GM21447 (cell line): ENCODE measurements around the gene TMEM82.
"Not testable (repeated sequence)": the region's sequence is repeated elsewhere in the genome, so short reads cannot be mapped to it uniquely, and the experiment has no call there.

ENCODE experiments used
- ATAC-seq: cut with Tn5 transposase; IDR thresholded peaks from one replicate; pipeline ENCODE4 v1.9.1; 2021; ENCODE audit not compliant: unreplicated experiment

The TMEM82 gene

GRCh38 chr1:15742339-15742801 lies at the start of gene TMEM82:
TMEM82 (plus strand) TSS chr1:15742499; CDS start chr1:15742560, 61 bp downstream.
- no peak for ATAC-seq

GRCh38 chr1:15693371-15693770 lies 48.9 kb upstream of the TMEM82 start:
- ATAC-seq = no peak

DNA sequence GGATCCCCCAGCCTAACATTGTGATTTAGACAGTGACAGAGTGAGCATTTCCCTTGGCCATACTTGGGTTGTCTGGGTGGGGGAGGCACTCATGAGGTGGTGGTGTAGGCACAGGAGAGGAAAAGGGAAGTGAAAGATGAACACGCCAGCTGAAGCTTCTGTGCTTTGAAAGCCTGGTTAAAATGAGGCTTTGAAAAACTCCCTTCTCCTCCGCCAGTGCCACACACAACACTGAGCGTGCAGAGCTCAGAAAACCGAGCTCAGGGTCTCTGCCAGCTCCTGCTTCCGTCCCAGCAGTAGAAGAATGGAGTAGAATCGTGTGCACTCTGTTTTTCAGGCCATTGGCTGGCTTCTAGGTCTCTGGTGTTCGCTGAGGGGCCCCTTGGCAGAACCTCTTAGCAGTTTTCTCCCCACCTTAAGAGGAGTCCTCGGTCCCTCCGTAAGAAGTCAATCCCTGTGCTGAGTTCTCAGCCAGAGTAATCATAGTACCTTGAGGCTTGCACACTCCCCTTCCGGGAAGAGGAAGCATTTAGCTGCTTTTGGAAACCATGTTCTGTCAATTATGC lies 45.3 kb upstream of the TMEM82 start:
- peak; percentile 89 for ATAC-seq

DNA sequence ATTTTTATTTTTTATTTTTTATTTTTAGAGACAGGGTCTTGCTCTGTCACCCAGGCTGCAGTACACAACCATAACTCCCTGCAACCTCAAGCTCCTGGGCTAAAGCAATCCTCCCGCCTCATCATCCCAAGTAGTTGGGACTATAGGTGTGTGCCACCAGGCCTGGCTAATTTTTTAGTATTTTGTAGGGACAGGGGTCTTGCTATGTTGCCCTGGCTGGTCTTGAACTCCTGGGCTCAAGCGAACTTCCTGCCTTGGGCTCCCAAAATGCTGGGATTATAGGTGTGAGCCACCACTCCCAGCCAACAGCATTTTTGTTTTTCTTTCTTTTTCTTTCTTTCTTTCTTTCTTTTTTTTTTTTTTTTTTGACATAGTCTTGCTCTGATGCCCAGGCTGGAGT lies 44.1 kb upstream of the TMEM82 start:
- ATAC-seq = no peak

GRCh38 chr1:15699321-15699720 lies 43.0 kb upstream of the TMEM82 start:
- ATAC-seq = not testable (repeated sequence)

- no peak for ATAC-seq
These were observed 41.8 kb upstream of the TMEM82 start for GRCh38 chr1:15700508-15700907.

GRCh38 chr1:15701784-15702183 lies 40.5 kb upstream of the TMEM82 start:
- no peak for ATAC-seq

GRCh38 chr1:15702722-15703550 lies 39.4 kb upstream of the TMEM82 start:
- ATAC-seq = no peak

DNA sequence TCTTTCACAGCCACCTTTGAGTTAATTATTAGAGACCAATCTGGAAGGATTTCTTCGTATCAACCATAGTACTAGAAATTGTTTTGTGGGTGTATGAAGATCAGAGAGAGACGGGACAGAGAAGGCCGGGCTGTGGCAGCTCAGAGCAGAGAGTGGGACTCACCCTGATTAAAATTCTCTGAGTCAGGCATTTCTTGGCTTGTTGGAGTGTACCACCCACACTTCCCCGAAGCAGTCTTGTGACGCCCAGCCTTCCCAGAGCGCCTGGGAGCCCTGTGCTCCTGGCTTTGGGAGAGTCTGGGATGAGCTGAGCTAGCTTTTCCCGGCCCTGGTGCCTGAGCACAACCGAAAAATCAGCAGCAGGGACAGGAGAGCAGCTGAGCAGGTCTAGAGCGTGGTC lies 38.7 kb upstream of the TMEM82 start:
- no peak for ATAC-seq

GRCh38 chr1:15704526-15705183 lies 37.6 kb upstream of the TMEM82 start:
- ATAC-seq = no peak

- ATAC-seq = no peak
These were observed 37.1 kb upstream of the TMEM82 start for GRCh38 chr1:15705184-15705566.

- ATAC-seq = no peak
These were observed 35.5 kb upstream of the TMEM82 start for GRCh38 chr1:15706751-15707150.

DNA sequence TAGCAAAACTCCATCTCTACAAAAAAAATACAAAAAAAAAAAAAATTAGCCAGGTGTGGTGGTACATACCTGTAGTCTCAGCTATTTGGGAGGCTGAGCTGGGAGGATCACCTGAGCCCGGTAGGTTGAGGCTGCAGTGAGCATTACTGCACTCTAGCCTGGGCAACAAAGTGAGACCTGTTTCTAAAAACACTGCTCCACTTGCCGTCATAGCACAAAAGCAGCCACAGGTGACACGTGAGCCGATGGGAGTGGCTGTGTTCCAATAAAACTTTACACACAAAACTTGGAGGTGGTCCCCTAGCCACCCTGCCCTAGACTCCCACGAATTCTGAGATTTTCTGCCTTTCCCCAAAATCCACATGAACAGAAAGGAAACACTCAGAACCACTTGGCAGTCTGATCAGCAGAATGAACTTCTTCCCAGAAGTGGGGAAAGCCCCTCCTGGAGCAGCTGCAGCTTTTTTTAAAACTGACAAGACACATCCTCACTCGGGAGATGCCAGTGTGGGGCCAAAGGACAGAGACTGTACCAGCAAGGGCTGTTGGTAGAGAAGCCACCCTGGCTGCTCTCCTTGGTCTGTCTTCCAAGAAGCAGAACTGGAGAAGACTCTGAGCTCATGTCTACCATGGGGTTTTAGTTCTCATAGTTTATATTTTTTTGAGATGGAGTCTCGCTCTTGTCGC lies 34.9 kb upstream of the TMEM82 start:
- no peak for ATAC-seq

GRCh38 chr1:15708486-15709137 lies 33.7 kb upstream of the TMEM82 start:
- no peak for ATAC-seq

GRCh38 chr1:15709226-15709625 lies 33.1 kb upstream of the TMEM82 start:
- no peak for ATAC-seq

DNA sequence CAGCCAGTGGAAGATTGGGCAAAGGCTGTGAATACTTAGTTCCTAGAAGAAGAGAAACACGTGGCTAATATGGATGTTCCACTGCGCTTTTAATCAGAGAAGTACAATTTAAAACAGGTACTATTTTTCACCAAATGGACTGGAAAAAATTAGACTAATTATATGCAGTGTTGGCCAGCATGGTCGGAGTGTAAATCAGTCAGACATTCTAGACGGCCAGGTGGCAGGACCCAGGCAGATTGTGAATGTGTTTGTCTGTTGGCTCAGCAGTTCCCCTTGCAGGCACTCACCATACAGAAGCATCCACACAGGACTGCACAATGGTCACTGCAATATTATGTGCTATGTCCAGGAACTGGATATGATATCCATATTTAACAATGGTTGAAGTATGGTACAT lies 30.1 kb upstream of the TMEM82 start:
- ATAC-seq = no peak

GRCh38 chr1:15714406-15715136 lies 27.7 kb upstream of the TMEM82 start:
- no peak for ATAC-seq

GRCh38 chr1:15717418-15718125 lies 24.7 kb upstream of the TMEM82 start:
- ATAC-seq = no peak

- no peak for ATAC-seq
These were observed 24.1 kb upstream of the TMEM82 start for GRCh38 chr1:15718199-15718601.
